GM04503 (cell line): ENCODE results near the gene PATE1.
"Not testable (repeated sequence)": the region's sequence is repeated elsewhere in the genome, so short reads cannot be mapped to it uniquely, and the experiment has no call there.

Source experiments
- DNase-seq: peaks from one replicate; pipeline ENCODE4 v3.0.0-alpha.2; 2012; ENCODE audit warnings: low read depth

PATE1 gene

DNA sequence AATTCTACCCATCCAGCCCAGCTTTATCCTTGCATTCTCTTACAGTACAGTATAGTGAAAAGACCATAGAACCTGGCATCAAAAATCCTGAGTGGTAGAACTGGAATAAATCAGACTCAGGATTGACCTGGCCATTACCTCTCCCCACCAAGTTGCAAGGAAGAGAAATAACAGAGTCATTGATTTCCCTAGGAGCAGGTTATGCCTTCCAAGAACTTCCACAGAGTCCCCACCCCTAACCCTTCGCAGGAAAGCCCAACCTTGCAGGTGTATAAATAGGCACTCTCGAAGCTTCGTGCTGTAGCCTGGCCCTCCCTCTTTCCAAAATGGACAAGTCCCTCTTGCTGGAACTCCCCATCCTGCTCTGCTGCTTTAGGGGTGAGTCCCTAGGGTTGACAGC, at the start of gene PATE1:
Gene PATE1 (plus strand): TSS at position 301 of the 400 bp plus-strand sequence. CDS start 26 bp downstream, at position 327.
- DNase-seq, result no peak

GRCh38 chr11:125701018-125701610, 45.0 kb upstream of the PATE1 start:
- no peak for DNase-seq

GRCh38 chr11:125701858-125702621, 44.0 kb upstream of the PATE1 start:
- no peak for DNase-seq

DNA sequence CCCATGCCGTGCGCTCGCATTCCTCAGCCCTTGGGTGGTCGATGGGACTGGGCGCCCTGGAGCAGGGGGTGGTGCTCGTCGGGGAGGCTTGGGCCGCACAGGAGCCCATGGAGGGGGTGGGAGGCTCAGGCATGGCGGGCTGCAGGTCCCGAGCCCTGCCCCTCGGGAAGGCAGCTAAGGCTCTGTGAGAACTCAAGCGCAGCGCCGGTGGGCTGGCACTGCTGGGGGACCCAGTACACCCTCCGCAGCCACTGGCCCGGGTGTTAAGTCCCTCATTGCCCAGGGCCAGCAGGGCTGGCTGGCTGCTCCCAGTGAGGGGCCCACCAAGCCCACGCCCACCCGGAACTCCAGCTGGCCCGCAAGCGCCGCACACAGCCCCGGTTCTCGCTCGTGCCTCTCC, 41.4 kb upstream of the PATE1 start:
- not testable (repeated sequence) for DNase-seq

- DNase-seq, result no peak
Observed at GRCh38 chr11:125720781-125721180, 25.3 kb upstream of the PATE1 start.

DNA sequence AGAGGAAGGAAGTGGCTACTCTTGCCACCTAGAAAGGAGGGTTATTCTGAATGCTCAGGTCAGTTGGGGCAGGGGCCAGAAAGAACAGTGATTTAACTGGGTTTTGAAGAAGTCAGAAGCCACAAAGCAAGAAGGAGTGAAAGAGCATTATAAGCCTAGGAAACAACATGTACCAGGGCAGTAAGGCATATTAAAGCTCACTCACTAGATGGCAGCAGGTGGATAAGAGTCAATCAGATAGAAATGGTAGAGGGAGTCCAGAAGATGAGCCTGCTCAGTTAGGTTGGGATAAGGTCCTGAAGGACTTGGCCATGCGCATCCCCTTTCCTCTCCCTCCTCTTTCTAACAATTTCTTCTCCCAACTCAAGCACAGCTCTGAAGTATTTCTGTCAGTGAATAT, 22.0 kb upstream of the PATE1 start:
- DNase-seq, result peak; percentile 8

GRCh38 chr11:125728969-125729368, 17.1 kb upstream of the PATE1 start:
- DNase-seq, result no peak

- DNase-seq, result no peak
Observed at GRCh38 chr11:125740617-125741016, 5.5 kb upstream of the PATE1 start.

GRCh38 chr11:125743681-125744080, 2.4 kb upstream of the PATE1 start:
- DNase-seq, result no peak

DNA sequence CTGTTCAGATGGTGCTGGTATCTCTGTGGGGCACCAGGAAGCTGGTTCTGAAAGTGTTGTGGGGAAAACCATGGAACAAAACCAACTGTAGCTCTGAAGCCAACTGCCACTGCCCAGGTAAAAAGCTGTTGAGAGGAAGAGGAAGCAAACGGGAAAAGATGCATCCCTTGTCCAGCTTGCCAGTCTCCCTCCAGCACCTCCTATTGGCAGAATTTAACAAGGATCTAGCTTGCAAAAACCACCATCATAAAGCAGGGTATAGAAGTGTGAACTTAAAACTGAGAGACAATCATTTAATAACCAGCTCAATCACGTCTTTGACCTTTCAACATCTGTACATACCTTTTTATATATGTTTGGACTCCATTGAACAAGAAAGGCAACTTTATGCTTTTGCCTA, 4.5 kb downstream of the PATE1 start:
- no peak for DNase-seq

DNA sequence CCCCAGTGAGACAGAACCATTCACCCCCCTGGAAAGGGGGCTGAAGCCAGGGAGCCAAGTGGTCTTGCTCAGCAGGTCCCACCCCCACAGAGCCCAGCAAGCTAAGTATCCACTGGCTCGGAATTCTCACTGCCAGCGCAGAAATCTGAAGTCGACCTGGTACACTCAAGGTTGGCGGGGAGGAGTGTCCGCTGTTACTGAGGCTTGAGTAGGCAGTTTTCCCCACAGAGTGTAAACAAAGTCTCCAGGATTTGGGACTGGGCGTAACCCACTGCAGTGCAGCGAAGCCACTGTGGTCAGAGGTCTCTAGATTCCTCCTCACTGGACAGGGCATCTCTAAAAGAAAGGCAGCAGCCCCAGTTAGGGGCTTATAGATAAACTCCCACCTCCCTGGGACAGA, 10.0 kb downstream of the PATE1 start:
- no peak for DNase-seq

GRCh38 chr11:125762445-125762844, 16.4 kb downstream of the PATE1 start:
- DNase-seq, result no peak

DNA sequence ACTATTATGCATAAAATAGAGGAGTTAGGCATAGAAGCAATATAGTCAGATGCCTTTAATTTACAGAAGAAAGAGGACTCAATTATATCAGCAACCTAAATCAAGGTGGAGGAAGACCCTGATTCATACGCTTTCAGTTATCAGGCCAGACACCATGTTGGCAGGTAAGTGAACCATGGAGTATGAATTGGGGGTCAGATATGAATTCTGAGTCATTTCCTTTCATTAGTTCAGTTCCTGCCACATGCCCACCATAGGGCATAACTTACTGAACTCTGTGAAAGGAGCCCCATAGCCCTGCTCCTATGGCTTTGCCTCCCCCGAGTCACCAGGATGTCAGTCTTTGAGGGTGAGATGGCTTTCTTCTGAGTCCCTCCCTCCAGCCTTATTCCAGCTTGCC, 17.4 kb downstream of the PATE1 start:
- DNase-seq, result no peak

GRCh38 chr11:125766251-125766650, 20.2 kb downstream of the PATE1 start:
- DNase-seq, result no peak

- DNase-seq, result no peak
Observed at GRCh38 chr11:125768336-125769046, 22.4 kb downstream of the PATE1 start.

DNA sequence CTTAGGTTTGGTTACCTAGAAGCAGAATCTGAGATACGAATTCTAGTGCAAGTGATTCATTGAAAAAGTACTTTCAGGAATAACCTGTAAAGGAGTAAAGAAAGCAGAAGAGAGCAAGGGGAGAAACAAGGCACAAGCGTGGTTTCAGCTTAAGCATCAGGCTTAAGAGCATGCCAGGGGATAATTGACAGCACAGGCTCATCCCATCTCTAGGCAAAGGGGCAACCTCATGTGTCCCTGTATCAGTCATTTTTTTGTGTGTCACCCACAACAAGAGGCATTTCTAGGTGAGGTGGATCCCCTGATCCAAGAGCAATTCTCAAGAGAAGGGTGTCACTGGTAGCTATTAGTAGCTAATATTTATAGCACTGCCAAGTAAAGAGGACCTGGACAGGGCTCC, 24.5 kb downstream of the PATE1 start:
- no peak for DNase-seq

- DNase-seq, result peak; percentile 89
Observed at GRCh38 chr11:125772834-125773505, 26.9 kb downstream of the PATE1 start.

DNA sequence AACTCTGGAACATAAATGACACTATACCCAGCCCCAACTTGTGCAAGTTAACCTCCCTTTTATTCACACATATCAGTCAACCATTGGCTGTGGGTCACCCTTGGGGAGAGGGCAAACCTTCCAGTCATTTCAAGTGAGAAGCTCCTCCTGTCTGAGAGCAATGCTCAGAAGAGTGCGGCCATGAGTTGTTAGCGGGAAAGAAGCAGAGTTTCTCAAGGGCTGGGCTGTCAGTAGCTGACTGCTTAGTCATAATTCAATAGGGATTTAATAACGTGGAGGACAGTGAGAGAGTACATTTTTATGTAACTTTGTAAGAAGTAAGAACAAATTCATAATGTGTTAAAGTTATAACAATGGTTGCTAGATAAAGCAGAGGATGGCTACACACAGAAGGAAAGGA, 27.4 kb downstream of the PATE1 start:
- DNase-seq, result no peak

GRCh38 chr11:125777309-125777708, 31.2 kb downstream of the PATE1 start:
- peak; percentile 21 for DNase-seq

GRCh38 chr11:125778728-125779127, 32.6 kb downstream of the PATE1 start, which contains the start of gene PATE2:
PATE2 (minus strand) TSS chr11:125778828; CDS start chr11:125778773, 55 bp downstream.
- no peak for DNase-seq

GRCh38 chr11:125784678-125785077, 38.6 kb downstream of the PATE1 start:
- no peak for DNase-seq

DNA sequence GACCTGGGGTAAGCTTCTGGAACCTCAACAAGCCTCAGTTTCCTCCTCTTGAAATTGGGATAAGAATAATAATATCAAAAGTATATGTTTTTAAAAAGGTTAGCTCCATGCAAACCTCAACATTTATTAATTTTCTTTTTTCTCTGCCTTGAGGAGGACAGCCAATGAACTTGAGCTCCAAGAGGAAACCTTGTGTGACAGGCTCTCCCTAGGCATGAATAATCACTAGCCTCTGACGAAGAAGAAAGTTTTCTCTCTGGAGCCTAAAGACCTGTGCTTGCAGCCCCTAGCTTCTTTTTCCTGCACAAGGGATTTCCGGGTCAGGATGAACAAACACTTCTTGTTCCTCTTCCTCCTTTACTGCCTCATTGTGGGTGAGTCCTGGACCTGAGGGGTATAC, 41.7 kb downstream of the PATE1 start, which contains the start of gene PATE3:
Gene PATE3 (plus strand): TSS at position 301 of the 400 bp plus-strand sequence. CDS start 25 bp downstream, at position 326.
- no peak for DNase-seq
